KBM-7 (cell line): ENCODE measurements around the gene ARID4B.
"Not testable (repeated sequence)": the region's sequence is repeated elsewhere in the genome, so short reads cannot be mapped to it uniquely, and the experiment has no call there.

Source experiments
- DNase-seq: peaks from one replicate; pipeline ENCODE4 v3.0.0-alpha.2; 2015
- in situ Hi-C: fragments of 300-500 bp; cut with MboI; formaldehyde crosslinking; loops from 2 replicates; pipeline ENCODE4 v1.14.3; 2020; ENCODE audit warnings: low sequenced_read_pairs, low pct_unique_long_range_greater_than_20kb, mixed read lengths

Gene ARID4B

GRCh38 chr1:235280467-235280866 is 47.5 kb downstream of the ARID4B start:
- in situ Hi-C loops: no loop called here
- DNase-seq: no peak

GRCh38 chr1:235279694-235280093 is 48.3 kb downstream of the ARID4B start:
- no peak for DNase-seq
- in situ Hi-C loops: no loop called here

GRCh38 chr1:235278915-235279292 is 49.1 kb downstream of the ARID4B start:
- no peak for DNase-seq
- in situ Hi-C loops: no loop called here

GRCh38 chr1:235278233-235278914 is 49.6 kb downstream of the ARID4B start:
- no peak for DNase-seq
- in situ Hi-C loops: no loop called here

GRCh38 chr1:235277709-235278108 is 50.3 kb downstream of the ARID4B start:
- in situ Hi-C loops: no loop called here
- DNase-seq: no peak

GRCh38 chr1:235275836-235276235 is 52.1 kb downstream of the ARID4B start:
- DNase-seq: no peak
- in situ Hi-C loops: no loop called here

- in situ Hi-C loops: no loop called here
- DNase-seq: peak; percentile 72
Measured at GRCh38 chr1:235275223-235275622, 52.8 kb downstream of the ARID4B start.

- in situ Hi-C loops: no loop called here
- DNase-seq: no peak
Measured at GRCh38 chr1:235272851-235273250, 55.1 kb downstream of the ARID4B start.

- DNase-seq: no peak
- in situ Hi-C loops: no loop called here
Measured at GRCh38 chr1:235270625-235271024, 57.4 kb downstream of the ARID4B start.

- DNase-seq, in situ Hi-C loops: not testable (repeated sequence)
Measured at GRCh38 chr1:235269990-235270389, 58.0 kb downstream of the ARID4B start.

- DNase-seq: no peak
- in situ Hi-C loops: no loop called here
Measured at GRCh38 chr1:235268379-235269125, 59.4 kb downstream of the ARID4B start.

GRCh38 chr1:235266967-235267366 is 61.0 kb downstream of the ARID4B start:
- no peak for DNase-seq
- in situ Hi-C loops: no loop called here

GRCh38 chr1:235266325-235266724 is 61.7 kb downstream of the ARID4B start:
- DNase-seq: no peak
- in situ Hi-C loops: no loop called here

GRCh38 chr1:235265900-235266299 is 62.1 kb downstream of the ARID4B start:
- in situ Hi-C loops: no loop called here
- DNase-seq: no peak

- no peak for DNase-seq
- in situ Hi-C loops: no loop called here
Measured at GRCh38 chr1:235264327-235264726, 63.7 kb downstream of the ARID4B start.

GRCh38 chr1:235262539-235262938 is 65.4 kb downstream of the ARID4B start:
- no peak for DNase-seq
- in situ Hi-C loops: no loop called here

- in situ Hi-C loops: no loop called here
- no peak for DNase-seq
Measured at GRCh38 chr1:235261243-235261642, 66.7 kb downstream of the ARID4B start.

- DNase-seq: peak; percentile 22
- in situ Hi-C loops: no loop called here
Measured at GRCh38 chr1:235259133-235259778, 68.7 kb downstream of the ARID4B start.

- DNase-seq, in situ Hi-C loops: not testable (repeated sequence)
Measured at GRCh38 chr1:235258068-235258467, 69.9 kb downstream of the ARID4B start.

- DNase-seq: no peak
- in situ Hi-C loops: no loop called here
Measured at GRCh38 chr1:235254721-235255120, 73.3 kb downstream of the ARID4B start.
